OCI-LY1 (cell line): ENCODE measurements around the gene BAX.
"Not testable (repeated sequence)": the region's sequence is repeated elsewhere in the genome, so short reads cannot be mapped to it uniquely, and the experiment has no call there.

Source experiments
- H2AFZ ChIP-seq: fragments of 200-600 bp; sonication (generic), shearing (Covaris generic); 2 replicates; pipeline ENCODE4 v1.6.0; 2014; ENCODE audit warnings: antibody characterized with exemption, mild to moderate bottlenecking, low read length
- H3F3A ChIP-seq: fragments of 200-600 bp; sonication (generic), shearing (Covaris generic); 2 replicates; pipeline ENCODE4 v1.6.0; 2014; ENCODE audit warnings: mild to moderate bottlenecking, antibody characterized with exemption, low read length, moderate library complexity; ENCODE audit not compliant: insufficient read depth
- H3K27ac ChIP-seq: fragments of 200-600 bp; sonication (generic); 2 replicates; pipeline ENCODE4 v1.5.1; 2014; ENCODE audit warnings: low read length, mixed run types, mild to moderate bottlenecking, low read depth; ENCODE audit not compliant: poor library complexity, severe bottlenecking
- H3K27me3 ChIP-seq: fragments of 200-600 bp; sonication (generic); 2 replicates; pipeline ENCODE4 v1.6.0; 2014; ENCODE audit warnings: antibody characterized with exemption, mild to moderate bottlenecking, low read length, moderate library complexity; ENCODE audit not compliant: insufficient read depth
- H3K36me3 ChIP-seq: fragments of 200-600 bp; sonication (generic); 2 replicates; pipeline ENCODE4 v1.6.1; 2014; ENCODE audit warnings: mild to moderate bottlenecking, antibody characterized with exemption, low read length, moderate library complexity, mixed read lengths; ENCODE audit not compliant: insufficient read depth
- H3K4me1 ChIP-seq: fragments of 200-600 bp; sonication (generic); 2 replicates; pipeline ENCODE4 v1.5.1; 2014; ENCODE audit warnings: mild to moderate bottlenecking, low read length, moderate library complexity; ENCODE audit not compliant: insufficient read depth, severe bottlenecking
- H3K4me2 ChIP-seq: fragments of 200-600 bp; sonication (generic), shearing (Covaris generic); 2 replicates; pipeline ENCODE4 v1.6.1; 2014; ENCODE audit warnings: low read length
- H3K4me3 ChIP-seq: fragments of 200-600 bp; sonication (generic); 2 replicates; pipeline ENCODE4 v1.5.1; 2014; ENCODE audit warnings: low read length, low read depth, mild to moderate bottlenecking, mixed read lengths; ENCODE audit not compliant: poor library complexity, severe bottlenecking
- H3K79me2 ChIP-seq: fragments of 200-600 bp; shearing (Covaris generic); 2 replicates; pipeline ENCODE4 v1.6.1; 2016; ENCODE audit warnings: mixed run types, low read length, mixed read lengths; ENCODE audit not compliant: insufficient read depth
- H3K9ac ChIP-seq: fragments of 200-600 bp; sonication (generic), shearing (Covaris generic); 2 replicates; pipeline ENCODE4 v1.6.1; 2014; ENCODE audit warnings: mild to moderate bottlenecking, low read length, mixed read lengths
- H3K9me2 ChIP-seq: fragments of 200-600 bp; sonication (generic), shearing (Covaris generic); 2 replicates; pipeline ENCODE4 v1.6.1; 2014; ENCODE audit warnings: low read depth, mild to moderate bottlenecking, low read length, mixed read lengths
- H3K9me3 ChIP-seq: fragments of 200-600 bp; shearing (Covaris generic); 2 replicates; pipeline ENCODE4 v1.6.1; 2014; ENCODE audit warnings: low read length, mixed read lengths
- H4K20me1 ChIP-seq: fragments of 200-600 bp; sonication (generic), shearing (Covaris generic); 2 replicates; pipeline ENCODE4 v1.6.0; 2016; ENCODE audit warnings: mild to moderate bottlenecking, low read length; ENCODE audit not compliant: insufficient read depth
- EZH2 ChIP-seq: fragments of 200-600 bp; sonication (generic), shearing (Covaris generic); IDR thresholded peaks from 2 replicates; pipeline ENCODE4 v1.8.0; 2017; ENCODE audit warnings: borderline replicate concordance, mixed run types, mild to moderate bottlenecking, antibody characterized with exemption, low read length, moderate library complexity, mixed read lengths
- TF ChIP-seq, protein P1 (sequence below): fragments of 200-600 bp; sonication (generic), shearing (Covaris generic); IDR thresholded peaks from 2 replicates; pipeline ENCODE4 v1.5.1; 2017; ENCODE audit warnings: mild to moderate bottlenecking, antibody characterized with exemption, low read length, moderate library complexity, mixed read lengths

BAX gene

DNA sequence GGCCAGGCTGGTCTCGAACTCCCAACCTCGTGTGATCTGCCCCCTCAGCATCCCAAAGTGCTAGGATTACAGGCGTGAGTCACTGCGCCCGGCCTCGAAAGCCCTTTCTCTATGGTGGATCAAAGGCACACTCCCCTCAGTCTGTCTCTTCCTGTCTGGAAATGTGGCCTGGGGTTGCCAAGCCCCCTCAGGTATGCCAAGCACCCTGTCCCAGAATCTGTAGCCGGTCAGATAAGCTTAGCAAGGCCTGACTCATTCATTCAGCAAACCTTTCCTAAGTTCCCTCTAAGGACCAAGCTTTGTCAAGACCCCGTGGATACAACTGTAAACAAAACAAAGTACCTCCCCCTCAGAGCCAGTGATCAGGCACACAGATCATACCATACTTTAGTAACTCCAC, 40.5 kb upstream of the BAX start:
- H3K9me2 ChIP-seq, result no peaks in the 10 kb centered on the region
- H3K79me2 ChIP-seq, result no peaks in the 10 kb centered on the region
- no peak overlapping the region for H3K4me3 ChIP-seq
- TF ChIP-seq, protein P1, sequence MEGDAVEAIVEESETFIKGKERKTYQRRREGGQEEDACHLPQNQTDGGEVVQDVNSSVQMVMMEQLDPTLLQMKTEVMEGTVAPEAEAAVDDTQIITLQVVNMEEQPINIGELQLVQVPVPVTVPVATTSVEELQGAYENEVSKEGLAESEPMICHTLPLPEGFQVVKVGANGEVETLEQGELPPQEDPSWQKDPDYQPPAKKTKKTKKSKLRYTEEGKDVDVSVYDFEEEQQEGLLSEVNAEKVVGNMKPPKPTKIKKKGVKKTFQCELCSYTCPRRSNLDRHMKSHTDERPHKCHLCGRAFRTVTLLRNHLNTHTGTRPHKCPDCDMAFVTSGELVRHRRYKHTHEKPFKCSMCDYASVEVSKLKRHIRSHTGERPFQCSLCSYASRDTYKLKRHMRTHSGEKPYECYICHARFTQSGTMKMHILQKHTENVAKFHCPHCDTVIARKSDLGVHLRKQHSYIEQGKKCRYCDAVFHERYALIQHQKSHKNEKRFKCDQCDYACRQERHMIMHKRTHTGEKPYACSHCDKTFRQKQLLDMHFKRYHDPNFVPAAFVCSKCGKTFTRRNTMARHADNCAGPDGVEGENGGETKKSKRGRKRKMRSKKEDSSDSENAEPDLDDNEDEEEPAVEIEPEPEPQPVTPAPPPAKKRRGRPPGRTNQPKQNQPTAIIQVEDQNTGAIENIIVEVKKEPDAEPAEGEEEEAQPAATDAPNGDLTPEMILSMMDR, result no peak
- TF ChIP-seq EZH2, result no peak
- no peak overlapping the region for H3K4me2 ChIP-seq
- H4K20me1 ChIP-seq, result no peaks in the 10 kb centered on the region
- H3F3A ChIP-seq, result no peaks in the 10 kb centered on the region
- no peak overlapping the region for H2AFZ ChIP-seq
- H3K27ac ChIP-seq, result no peak overlapping the region
- no peak overlapping the region for H3K9ac ChIP-seq
- peaks cover 61% of the 10 kb centered on the region for H3K36me3 ChIP-seq
- no peaks in the 10 kb centered on the region for H3K9me3 ChIP-seq
- H3K27me3 ChIP-seq, result no peaks in the 10 kb centered on the region
- peaks cover 11% of the 10 kb centered on the region for H3K4me1 ChIP-seq

GRCh38 chr19:48915757-48916156, 38.9 kb upstream of the BAX start:
- no peak overlapping the region for H2AFZ ChIP-seq
- peaks cover 11% of the 10 kb centered on the region for H3K4me1 ChIP-seq
- no peaks in the 10 kb centered on the region for H3K9me3 ChIP-seq
- peaks cover 49% of the 10 kb centered on the region for H3K36me3 ChIP-seq
- H3K9me2 ChIP-seq, result no peaks in the 10 kb centered on the region
- no peak overlapping the region for H3K27ac ChIP-seq
- TF ChIP-seq, protein P1, result no peak
- TF ChIP-seq EZH2, result no peak
- H3K27me3 ChIP-seq, result no peaks in the 10 kb centered on the region
- H4K20me1 ChIP-seq, result no peaks in the 10 kb centered on the region
- no peak overlapping the region for H3K4me3 ChIP-seq
- no peaks in the 10 kb centered on the region for H3K79me2 ChIP-seq
- H3K4me2 ChIP-seq, result no peak overlapping the region
- H3K9ac ChIP-seq, result no peak overlapping the region
- no peaks in the 10 kb centered on the region for H3F3A ChIP-seq

- Histone ChIP-seq H3K27me3 (no peaks in the 10 kb centered on the region), H3K79me2 (no peaks in the 10 kb centered on the region), H3K4me2 (no peak overlapping the region), H2AFZ (no peak overlapping the region), H3K4me3 (no peak overlapping the region), H3K9me2 (no peaks in the 10 kb centered on the region), H3F3A (no peaks in the 10 kb centered on the region), H3K36me3 (peaks cover 33% of the 10 kb centered on the region), H3K27ac (no peak overlapping the region), H3K9me3 (no peaks in the 10 kb centered on the region), H4K20me1 (no peaks in the 10 kb centered on the region), H3K4me1 (peaks cover 11% of the 10 kb centered on the region), H3K9ac (no peak overlapping the region)
- no peak for TF ChIP-seq EZH2
Measured at GRCh38 chr19:48918071-48918470, 36.6 kb upstream of the BAX start.

GRCh38 chr19:48918801-48919247, 35.9 kb upstream of the BAX start:
- H4K20me1 ChIP-seq, result no peaks in the 10 kb centered on the region
- H3K9me2 ChIP-seq, result no peaks in the 10 kb centered on the region
- H3K9ac ChIP-seq, result no peak overlapping the region
- H3K9me3 ChIP-seq, result no peaks in the 10 kb centered on the region
- H3K27me3 ChIP-seq, result no peaks in the 10 kb centered on the region
- H3K4me2 ChIP-seq, result no peak overlapping the region
- H3K79me2 ChIP-seq, result no peaks in the 10 kb centered on the region
- TF ChIP-seq, protein P1, result no peak
- no peak for TF ChIP-seq EZH2
- H3K36me3 ChIP-seq, result peaks cover 25% of the 10 kb centered on the region
- H3K27ac ChIP-seq, result no peak overlapping the region
- no peaks in the 10 kb centered on the region for H3F3A ChIP-seq
- no peak overlapping the region for H2AFZ ChIP-seq
- no peak overlapping the region for H3K4me3 ChIP-seq
- H3K4me1 ChIP-seq, result peaks cover 11% of the 10 kb centered on the region

DNA sequence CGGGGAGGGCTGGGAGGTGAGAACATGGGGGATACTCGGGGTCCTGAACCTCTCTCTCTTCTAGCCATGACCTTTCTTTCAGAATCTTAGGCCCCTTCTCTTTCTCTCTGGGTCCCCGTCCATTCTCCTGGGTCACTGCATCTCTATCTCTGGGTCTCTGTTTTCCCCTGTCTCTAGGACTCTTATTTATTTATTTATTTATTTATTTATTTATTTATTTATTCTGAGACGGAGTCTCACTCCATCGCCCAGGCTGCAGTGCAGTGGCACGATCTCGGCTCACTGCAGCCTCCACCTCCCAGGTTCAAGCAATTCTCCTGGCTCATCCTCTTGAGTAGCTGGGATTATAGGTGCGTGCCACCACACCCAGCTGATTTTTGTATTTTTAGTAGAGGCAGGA, 35.4 kb upstream of the BAX start:
- H3K27me3 ChIP-seq, H3K27ac ChIP-seq, H3K9me3 ChIP-seq, H4K20me1 ChIP-seq, H2AFZ ChIP-seq, H3K9me2 ChIP-seq, H3K79me2 ChIP-seq, H3K4me2 ChIP-seq, H3F3A ChIP-seq, H3K9ac ChIP-seq, H3K4me3 ChIP-seq: not testable (repeated sequence)
- peaks cover 11% of the 10 kb centered on the region for H3K4me1 ChIP-seq
- H3K36me3 ChIP-seq, result peaks cover 22% of the 10 kb centered on the region; the same call in 1 of the 2 replicates
